DND-41 (cell line): ENCODE data around the gene MKLN1.

Experiments
- ATAC-seq: fragments of 200-7000 bp; cut with Tn5 transposase; 3 replicates; pipeline ENCODE4 v1.9.1; 2021; ENCODE audit warnings: low read depth; ENCODE audit not compliant: insufficient read depth
- DNase-seq: peaks from one replicate; pipeline ENCODE4 v3.0.0-alpha.2; 2020
- H2AFZ ChIP-seq: 2 replicates; pipeline ENCODE4 v1.6.0; 2012; ENCODE audit warnings: low read depth, low read length
- H3K27ac ChIP-seq: 2 replicates; pipeline ENCODE4 v1.5.1; 2012; ENCODE audit warnings: low read length, inconsistent platforms
- H3K27me3 ChIP-seq: fragments of 200-600 bp; sonication (generic); 2 replicates; pipeline ENCODE4 v1.6.0; 2012; ENCODE audit warnings: low read length, mild to moderate bottlenecking, inconsistent platforms; ENCODE audit not compliant: insufficient read depth, poor library complexity
- H3K36me3 ChIP-seq: 2 replicates; pipeline ENCODE4 v1.5.1; 2012; ENCODE audit warnings: low read length, inconsistent platforms; ENCODE audit not compliant: insufficient read depth
- H3K4me1 ChIP-seq: 2 replicates; pipeline ENCODE4 v1.5.1; 2012; ENCODE audit warnings: mild to moderate bottlenecking, low read length; ENCODE audit not compliant: insufficient read depth
- H3K4me2 ChIP-seq: 2 replicates; pipeline ENCODE4 v1.6.0; 2012; ENCODE audit warnings: mild to moderate bottlenecking, moderate library complexity, low read length, inconsistent platforms; ENCODE audit not compliant: insufficient read depth
- H3K4me3 ChIP-seq, 2 experiments: fragments of 200-600 bp in 1 of 2; shearing (Covaris generic) in 1 of 2; 2 replicates each; pipeline ENCODE4 v1.5.1; 2012 to 2016; ENCODE audit warnings: inconsistent platforms in 2 of 2, low read length in 2 of 2, mild to moderate bottlenecking in 2 of 2, low read depth in 1 of 2, moderate library complexity in 1 of 2
- H3K79me2 ChIP-seq: 2 replicates; pipeline ENCODE4 v1.6.0; 2012; ENCODE audit warnings: low read length, inconsistent platforms; ENCODE audit not compliant: insufficient read depth
- H3K9ac ChIP-seq: 2 replicates; pipeline ENCODE4 v1.6.0; 2012; ENCODE audit warnings: low read depth, mild to moderate bottlenecking, inconsistent platforms, low read length, moderate library complexity
- H3K9me3 ChIP-seq: 2 replicates; pipeline ENCODE4 v1.5.1; 2012; ENCODE audit warnings: low read length, moderate library complexity, mild to moderate bottlenecking, inconsistent platforms; ENCODE audit not compliant: insufficient read depth, severe bottlenecking
- H4K20me1 ChIP-seq: 2 replicates; pipeline ENCODE4 v1.6.0; 2012; ENCODE audit warnings: low read length; ENCODE audit not compliant: insufficient read depth
- CTCF ChIP-seq: IDR thresholded peaks from 2 replicates; pipeline ENCODE4 v1.5.1; 2012; ENCODE audit warnings: borderline replicate concordance, low read length, moderate library complexity, mild to moderate bottlenecking; ENCODE audit not compliant: poor library complexity, severe bottlenecking; ENCODE audit errors: extremely low read depth
- EZH2 ChIP-seq: IDR thresholded peaks from 3 replicates; pipeline ENCODE4 v1.6.1; 2012; ENCODE audit warnings: borderline replicate concordance, low read depth, mild to moderate bottlenecking, moderate library complexity, low read length, inconsistent platforms; ENCODE audit not compliant: severe bottlenecking

MKLN1 gene

GRCh38 chr7:131495669-131496498 is 168.2 kb downstream of the MKLN1 start:
- H4K20me1 ChIP-seq: no peaks in the 10 kb centered on the region
- no peak for DNase-seq
- H3K79me2 ChIP-seq: no peaks in the 10 kb centered on the region
- H3K36me3 ChIP-seq: peaks cover 21% of the 10 kb centered on the region; the same call in 1 of the 2 replicates
- H3K27me3 ChIP-seq: no peaks in the 10 kb centered on the region
- H3K4me2 ChIP-seq: no peak overlapping the region
- no peak for ATAC-seq
- no peak overlapping the region for H3K9ac ChIP-seq
- no peak for TF ChIP-seq CTCF
- no peak for TF ChIP-seq EZH2
- no peak overlapping the region for H2AFZ ChIP-seq
- H3K4me1 ChIP-seq: peaks cover 10% of the 10 kb centered on the region
- no peak overlapping the region for H3K4me3 ChIP-seq
- H3K9me3 ChIP-seq: no peaks in the 10 kb centered on the region
- H3K27ac ChIP-seq: no peak overlapping the region

- no peaks in the 10 kb centered on the region for H4K20me1 ChIP-seq
- H3K9ac ChIP-seq: no peak overlapping the region
- no peak overlapping the region for H3K4me3 ChIP-seq
- peaks cover 24% of the 10 kb centered on the region for H3K4me1 ChIP-seq
- no peak overlapping the region for H3K4me2 ChIP-seq
- ATAC-seq: no peak
- H3K79me2 ChIP-seq: no peaks in the 10 kb centered on the region
- H2AFZ ChIP-seq: no peak overlapping the region
- H3K36me3 ChIP-seq: peaks cover 21% of the 10 kb centered on the region; the same call in 1 of the 2 replicates
- no peaks in the 10 kb centered on the region for H3K27me3 ChIP-seq
- no peak for DNase-seq
- H3K9me3 ChIP-seq: no peaks in the 10 kb centered on the region
- TF ChIP-seq EZH2 (no peak), CTCF (no peak)
- H3K27ac ChIP-seq: no peak overlapping the region
Observed at GRCh38 chr7:131497454-131497853, 169.8 kb downstream of the MKLN1 start.

GRCh38 chr7:131498237-131498885 is 170.7 kb downstream of the MKLN1 start:
- H3K27me3 ChIP-seq: no peaks in the 10 kb centered on the region
- ATAC-seq: no peak
- H3K27ac ChIP-seq: no peak overlapping the region
- no peaks in the 10 kb centered on the region for H3K9me3 ChIP-seq
- no peaks in the 10 kb centered on the region for H3K79me2 ChIP-seq
- no peaks in the 10 kb centered on the region; the same call in 1 of the 2 replicates for H4K20me1 ChIP-seq
- no peak overlapping the region for H3K4me2 ChIP-seq
- H3K36me3 ChIP-seq: peaks cover 21% of the 10 kb centered on the region; the same call in 1 of the 2 replicates
- peaks cover 24% of the 10 kb centered on the region for H3K4me1 ChIP-seq
- H3K4me3 ChIP-seq: no peak overlapping the region
- H2AFZ ChIP-seq: no peak overlapping the region
- H3K9ac ChIP-seq: no peak overlapping the region
- TF ChIP-seq EZH2: no peak
- TF ChIP-seq CTCF: no peak
- DNase-seq: no peak
